OCI-LY3 (cell line): ENCODE measurements around the gene STAP1.

Experiments used
- H2AFZ ChIP-seq: fragments of 200-600, 300-600 bp; shearing (Covaris generic); 2 replicates; pipeline ENCODE4 v1.6.0; 2014; ENCODE audit warnings: antibody characterized with exemption, low read depth, low read length
- H3K27ac ChIP-seq: fragments of 200-600, 300-600 bp; sonication (generic); 2 replicates; pipeline ENCODE4 v1.5.1; 2014; ENCODE audit warnings: mild to moderate bottlenecking, low read length, moderate library complexity, mixed read lengths
- H3K27me3 ChIP-seq: fragments of 200-600, 300-600 bp; sonication (generic); 2 replicates; pipeline ENCODE4 v1.6.1; 2014; ENCODE audit warnings: low read depth, low read length, mixed read lengths
- H3K36me3 ChIP-seq: fragments of 200-600, 300-600 bp; sonication (generic); replicated peaks from 2 replicates; pipeline ENCODE3; 2014; ENCODE audit warnings: low read depth, low read length, mixed read lengths
- H3K4me1 ChIP-seq: fragments of 300-600, 200-600 bp; sonication (generic); 2 replicates; pipeline ENCODE4 v1.6.1; 2014; ENCODE audit warnings: low read length, mixed read lengths
- H3K4me2 ChIP-seq: fragments of 200-600, 300-600 bp; sonication (generic); 2 replicates; pipeline ENCODE4 v1.6.1; 2014; ENCODE audit warnings: low read length, mixed read lengths
- H3K4me3 ChIP-seq: fragments of 300-600, 200-600 bp; sonication (generic); 2 replicates; pipeline ENCODE4 v1.5.1; 2014; ENCODE audit warnings: antibody characterized with exemption, mild to moderate bottlenecking, low read length, moderate library complexity
- H3K79me2 ChIP-seq: fragments of 300-600, 200-600 bp; shearing (Covaris generic); 2 replicates; pipeline ENCODE4 v1.6.1; 2014; ENCODE audit warnings: mild to moderate bottlenecking, low read length, mixed read lengths
- H3K9ac ChIP-seq: fragments of 300-600, 200-600 bp; shearing (Covaris generic); 2 replicates; pipeline ENCODE4 v1.6.0; 2014; ENCODE audit warnings: mild to moderate bottlenecking, low read length, moderate library complexity
- H3K9me3 ChIP-seq: fragments of 200-600, 300-600 bp; shearing (Covaris generic); 2 replicates; pipeline ENCODE4 v1.6.1; 2014; ENCODE audit warnings: low read length, mixed read lengths; ENCODE audit not compliant: insufficient read depth
- H4K20me1 ChIP-seq: fragments of 200-600, 300-600 bp; sonication (generic); 2 replicates; pipeline ENCODE4 v1.6.1; 2016; ENCODE audit warnings: low read length, mixed read lengths; ENCODE audit not compliant: insufficient read depth
- CTCF ChIP-seq: fragments of 200-600, 300-600 bp; sonication (generic); IDR thresholded peaks from 2 replicates; pipeline ENCODE4 v1.5.1; 2014; ENCODE audit warnings: antibody characterized with exemption, low read length, low read depth
- EZH2phosphoT487 ChIP-seq: fragments of 200-600 bp; shearing (Covaris generic); IDR thresholded peaks from 2 replicates; pipeline ENCODE4 v1.6.1; 2018; ENCODE audit warnings: antibody characterized with exemption, mixed run types, low read depth

STAP1 gene

DNA sequence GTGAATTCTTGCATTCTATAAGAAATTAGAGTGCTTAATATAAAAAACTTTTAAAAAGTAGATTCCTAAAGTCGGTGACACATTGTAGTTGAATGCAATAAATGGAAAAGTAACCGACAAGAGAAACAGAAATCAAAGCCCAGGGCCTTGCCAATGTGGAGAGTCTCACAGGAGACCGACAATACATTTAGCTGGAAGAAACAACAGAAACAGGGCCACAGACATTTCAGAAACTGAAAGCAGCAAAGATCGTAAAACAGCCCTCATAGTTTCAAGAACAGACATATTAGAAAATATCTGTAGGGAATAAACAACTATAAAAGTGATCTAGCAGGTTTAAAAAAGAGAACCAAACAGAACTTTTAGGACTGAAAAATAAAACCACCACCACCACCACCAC is 49.5 kb downstream of the STAP1 start:
- Histone ChIP-seq H3K9me3 (no peaks in the 10 kb centered on the region), H3K4me2 (no peak overlapping the region), H3K4me3 (no peak overlapping the region), H3K36me3 (peaks cover 11% of the 10 kb centered on the region), H3K9ac (no peak overlapping the region), H2AFZ (no peak overlapping the region), H3K27ac (no peak overlapping the region), H3K79me2 (no peaks in the 10 kb centered on the region), H4K20me1 (no peaks in the 10 kb centered on the region), H3K4me1 (no peaks in the 10 kb centered on the region), H3K27me3 (no peaks in the 10 kb centered on the region)
- TF ChIP-seq CTCF: no peak
- no peak for TF ChIP-seq EZH2phosphoT487

GRCh38 chr4:67614186-67614585 is 55.7 kb downstream of the STAP1 start:
- Histone ChIP-seq H3K27ac (no peak overlapping the region), H3K4me2 (no peak overlapping the region), H4K20me1 (no peaks in the 10 kb centered on the region), H3K9me3 (no peaks in the 10 kb centered on the region), H3K4me1 (no peaks in the 10 kb centered on the region), H3K9ac (no peak overlapping the region), H3K36me3 (peaks cover 36% of the 10 kb centered on the region), H3K79me2 (no peaks in the 10 kb centered on the region), H2AFZ (no peak overlapping the region), H3K4me3 (no peak overlapping the region), H3K27me3 (no peaks in the 10 kb centered on the region)
- TF ChIP-seq EZH2phosphoT487: no peak
- no peak for TF ChIP-seq CTCF

- Histone ChIP-seq H3K79me2 (no peaks in the 10 kb centered on the region), H3K4me3 (no peak overlapping the region), H3K4me1 (no peaks in the 10 kb centered on the region), H3K4me2 (no peak overlapping the region), H4K20me1 (no peaks in the 10 kb centered on the region), H3K9ac (no peak overlapping the region), H3K9me3 (no peaks in the 10 kb centered on the region), H3K36me3 (peaks cover 34% of the 10 kb centered on the region), H3K27ac (no peak overlapping the region), H2AFZ (no peak overlapping the region), H3K27me3 (no peaks in the 10 kb centered on the region)
- TF ChIP-seq CTCF (no peak), EZH2phosphoT487 (no peak)
These were observed 56.6 kb downstream of the STAP1 start for GRCh38 chr4:67615119-67615518.

- no peaks in the 10 kb centered on the region for H3K27me3 ChIP-seq
- no peak overlapping the region for H3K4me2 ChIP-seq
- no peak overlapping the region for H3K9ac ChIP-seq
- no peak overlapping the region for H3K27ac ChIP-seq
- H3K4me1 ChIP-seq: no peaks in the 10 kb centered on the region
- H3K4me3 ChIP-seq: no peak overlapping the region
- TF ChIP-seq CTCF: no peak
- TF ChIP-seq EZH2phosphoT487: no peak
- H2AFZ ChIP-seq: no peak overlapping the region
- H3K9me3 ChIP-seq: no peaks in the 10 kb centered on the region
- H4K20me1 ChIP-seq: no peaks in the 10 kb centered on the region
- H3K36me3 ChIP-seq: peaks cover 40% of the 10 kb centered on the region
- H3K79me2 ChIP-seq: no peaks in the 10 kb centered on the region
These were observed 58.0 kb downstream of the STAP1 start for GRCh38 chr4:67616478-67616877.
